Naive B cell (primary cell): ENCODE measurements around the gene UTS2B. TPM values are rescaled to one million over a fixed set of nuclear protein-coding genes. Genes with fewer than 3 reads are reported as not detected.

ENCODE experiments used
- ATAC-seq, 2 donors: fragments of 150-1000 bp; cut with Tn5 transposase; 2 replicates each; pipeline ENCODE4 v1.10.0; 2021; ENCODE audit warnings: low read depth in 2 of 2, mild to moderate bottlenecking in 2 of 2, moderate library complexity in 2 of 2
- DNase-seq: peaks from one replicate; pipeline ENCODE4 v3.0.0; 2022
- H3K27ac Mint-ChIP-seq, 6 donors: one replicate each; pipeline ENCODE4 v1.8.0; 2020 to 2022; ENCODE audit warnings: mild to moderate bottlenecking in 6 of 6, mixed read lengths in 6 of 6, moderate library complexity in 5 of 6, inconsistent platforms in 2 of 6
- H3K27me3 Mint-ChIP-seq, 3 donors: one replicate each; pipeline ENCODE4 v1.8.0; 2021 to 2022; ENCODE audit warnings: mixed read lengths in 3 of 3, mild to moderate bottlenecking in 1 of 3
- H3K36me3 Mint-ChIP-seq, 2 donors: one replicate each; pipeline ENCODE4 v1.8.0; 2020 to 2022; ENCODE audit warnings: mixed read lengths in 2 of 2, inconsistent platforms in 1 of 2, mild to moderate bottlenecking in 1 of 2
- H3K4me1 Mint-ChIP-seq, 3 donors: one replicate each; pipeline ENCODE4 v1.8.0; 2020 to 2022; ENCODE audit warnings: mixed read lengths in 3 of 3, inconsistent platforms in 1 of 3, mild to moderate bottlenecking in 1 of 3, moderate library complexity in 1 of 3
- H3K4me3 Mint-ChIP-seq, 8 donors: one replicate each; pipeline ENCODE4 v1.8.0; 2020 to 2022; ENCODE audit warnings: mild to moderate bottlenecking in 8 of 8, mixed read lengths in 8 of 8, moderate library complexity in 8 of 8, inconsistent platforms in 2 of 8
- H3K9me3 Mint-ChIP-seq, 7 donors: one replicate each; pipeline ENCODE4 v1.8.0; 2020 to 2022; ENCODE audit warnings: mixed read lengths in 7 of 7, mild to moderate bottlenecking in 5 of 7, inconsistent platforms in 2 of 7, moderate library complexity in 1 of 7
- polyA plus RNA-seq, 6 donors: library from polyadenylated mRNA; unstranded; fragments of 300-500 nt; fragmentation: Illumina TruSeq; gene quantifications; one replicate each; pipeline ENCODE4 v1.2.3, GENCODE V29; 2021; ENCODE audit warnings: low read depth in 6 of 6

UTS2B gene
- polyA plus RNA-seq, 6 donors from 2014 or later = 0.17 to 0.98 (median 0.67) TPM; not detected in 2

DNA sequence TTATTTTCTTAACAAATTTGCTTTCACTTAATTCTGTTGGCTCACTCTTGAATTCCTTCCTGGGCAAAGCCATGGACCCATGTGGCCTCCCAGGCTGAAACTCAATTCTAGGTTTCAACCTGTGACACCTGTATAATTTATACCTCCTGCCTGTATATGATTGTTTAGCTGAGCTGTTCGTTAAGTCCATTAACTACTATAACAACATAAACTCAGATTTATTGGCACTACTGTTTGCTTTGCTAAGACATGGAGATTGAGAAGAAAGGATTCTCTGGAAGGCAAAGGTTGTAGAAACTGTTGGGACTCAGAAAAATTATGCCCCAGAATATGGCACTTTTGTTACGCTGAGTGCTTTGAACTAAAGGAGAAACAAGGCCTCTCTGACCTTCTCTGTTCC, 27.9 kb downstream of the UTS2B start:
- Mint-ChIP-seq H3K27ac (peak overlapping the region in 3 of 6 donors; percentile 40 to 72 (median 56)), H3K36me3 (no peaks in the 10 kb centered on the region), H3K4me3 (peak overlapping the region in 5 of 8 donors; percentile 7 to 29 (median 17)), H3K9me3 (peaks cover 0 to 6% (median 2%) of the 10 kb centered on the region in 7 donors), H3K27me3 (no peaks in the 10 kb centered on the region), H3K4me1 (peaks cover 44 to 63% (median 57%) of the 10 kb centered on the region in 3 donors)
- DNase-seq (no peak), ATAC-seq (no peak)

DNA sequence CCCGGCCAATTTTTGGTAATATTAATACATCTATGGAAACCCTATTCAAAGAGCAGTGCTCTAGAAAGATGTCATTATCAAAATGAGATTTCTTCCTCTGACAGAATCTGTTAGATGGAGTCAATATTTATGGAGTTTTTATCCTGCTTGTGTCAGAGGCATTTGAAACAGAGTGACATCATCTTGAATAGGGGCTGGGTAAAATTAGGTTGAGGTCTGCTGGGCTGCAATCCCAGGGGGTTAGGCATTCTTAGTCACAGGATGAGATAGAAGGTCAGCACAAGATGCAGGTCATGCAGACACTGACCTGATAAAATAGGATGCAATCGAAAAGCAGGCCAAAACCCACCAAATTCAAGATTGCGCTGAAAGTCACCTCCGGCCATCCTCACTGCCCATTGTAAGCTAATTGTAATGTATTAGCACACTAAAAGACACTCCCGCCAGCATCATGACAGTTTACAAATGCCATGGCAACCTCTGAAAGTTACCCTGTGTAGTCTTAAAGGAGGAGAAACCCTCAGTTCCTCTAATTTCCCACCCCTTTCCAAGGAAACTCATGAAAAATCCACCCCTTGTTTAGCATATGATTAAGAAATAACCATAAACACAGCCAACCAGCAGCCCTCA, 28.4 kb downstream of the UTS2B start:
- no peak for DNase-seq
- peak overlapping the region in 5 of 6 donors; percentile 38 to 95 (median 72) for H3K27ac Mint-ChIP-seq
- H3K36me3 Mint-ChIP-seq = no peaks in the 10 kb centered on the region
- H3K27me3 Mint-ChIP-seq = no peaks in the 10 kb centered on the region
- H3K4me1 Mint-ChIP-seq = peaks cover 48 to 63% (median 62%) of the 10 kb centered on the region in 3 donors
- ATAC-seq = no peak
- H3K9me3 Mint-ChIP-seq = peaks cover 0 to 6% (median 2%) of the 10 kb centered on the region in 7 donors
- peak overlapping the region in 7 of 8 donors; percentile 13 to 57 (median 29) for H3K4me3 Mint-ChIP-seq

DNA sequence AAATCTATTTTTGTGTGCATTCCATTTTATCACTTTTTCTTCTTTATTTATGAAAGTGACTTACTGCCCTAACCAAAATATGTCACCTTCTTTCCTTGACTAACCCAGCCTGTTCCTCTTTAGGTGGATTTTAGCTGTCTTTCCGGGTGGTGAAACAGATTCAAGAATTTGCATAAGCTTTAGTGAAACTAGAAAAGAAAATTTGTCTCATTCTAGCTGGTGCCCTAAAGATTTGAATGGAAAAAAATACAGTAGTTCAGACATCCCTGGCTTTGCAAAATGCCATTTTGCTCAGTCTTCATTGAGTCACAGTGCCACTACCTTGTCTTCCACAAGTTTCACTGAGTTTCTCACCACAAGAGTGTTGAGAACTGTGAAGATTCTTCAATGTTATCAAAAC, 29.3 kb downstream of the UTS2B start:
- Mint-ChIP-seq H3K4me1 (peaks cover 48 to 63% (median 62%) of the 10 kb centered on the region in 3 donors), H3K27ac (peak overlapping the region; percentile 74 to 96 (median 89)), H3K4me3 (peak overlapping the region; percentile 23 to 82 (median 71)), H3K9me3 (peaks cover 0 to 6% (median 2%) of the 10 kb centered on the region in 7 donors), H3K27me3 (no peaks in the 10 kb centered on the region), H3K36me3 (no peaks in the 10 kb centered on the region)
- ATAC-seq (peak; percentile 83 to 84), DNase-seq (peak; percentile 69)

DNA sequence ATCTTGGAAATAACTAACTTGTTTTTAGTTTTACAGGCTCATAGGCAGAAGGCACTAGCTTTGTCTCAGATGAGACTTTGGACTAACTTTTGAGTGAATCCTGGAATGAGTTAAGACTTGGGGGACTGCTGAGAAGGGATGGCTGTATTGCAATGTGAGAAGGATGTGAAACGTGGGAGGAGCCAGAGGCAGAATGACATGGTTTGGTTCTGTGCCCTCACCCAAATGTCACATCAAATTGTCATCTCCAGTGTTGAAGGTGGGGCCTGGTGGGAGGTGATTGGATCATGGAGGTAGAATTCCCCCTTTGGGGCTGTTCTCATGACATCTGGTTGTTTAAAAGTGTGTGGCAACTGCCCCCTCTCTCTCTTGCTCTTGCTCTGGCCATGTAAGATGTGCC, 29.9 kb downstream of the UTS2B start:
- H3K9me3 Mint-ChIP-seq = peaks cover 0 to 6% (median 2%) of the 10 kb centered on the region in 7 donors
- H3K27me3 Mint-ChIP-seq = no peaks in the 10 kb centered on the region
- H3K36me3 Mint-ChIP-seq = no peaks in the 10 kb centered on the region
- peaks cover 48 to 60% (median 59%) of the 10 kb centered on the region in 3 donors for H3K4me1 Mint-ChIP-seq
- no peak for DNase-seq
- peak overlapping the region; percentile 74 to 96 (median 89) for H3K27ac Mint-ChIP-seq
- peak overlapping the region; percentile 23 to 82 (median 71) for H3K4me3 Mint-ChIP-seq
- peak; percentile 7 to 24 for ATAC-seq

DNA sequence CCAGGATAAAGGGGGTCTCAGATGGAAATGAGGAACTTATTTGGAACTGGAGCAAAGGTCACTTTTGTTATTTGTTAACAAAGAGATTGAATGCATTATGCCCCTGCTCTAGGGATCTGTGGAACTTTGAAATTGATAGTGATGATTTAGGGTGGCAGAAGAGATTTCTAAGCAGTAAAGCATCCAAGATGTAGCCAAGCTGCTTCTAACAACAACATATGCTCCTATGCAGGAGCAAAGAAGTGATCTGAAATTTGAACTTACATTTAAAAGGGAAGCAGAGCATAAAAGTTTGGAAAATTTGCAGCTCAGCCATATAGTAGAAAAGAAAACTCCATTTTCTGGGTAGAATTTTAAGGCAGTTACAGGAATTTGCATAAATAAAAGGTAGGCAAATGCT, 31.5 kb downstream of the UTS2B start:
- Mint-ChIP-seq H3K4me3 (peak overlapping the region in 6 of 8 donors; percentile 5 to 81 (median 42)), H3K27ac (peak overlapping the region in 3 of 6 donors; percentile 43 to 95 (median 76))

DNA sequence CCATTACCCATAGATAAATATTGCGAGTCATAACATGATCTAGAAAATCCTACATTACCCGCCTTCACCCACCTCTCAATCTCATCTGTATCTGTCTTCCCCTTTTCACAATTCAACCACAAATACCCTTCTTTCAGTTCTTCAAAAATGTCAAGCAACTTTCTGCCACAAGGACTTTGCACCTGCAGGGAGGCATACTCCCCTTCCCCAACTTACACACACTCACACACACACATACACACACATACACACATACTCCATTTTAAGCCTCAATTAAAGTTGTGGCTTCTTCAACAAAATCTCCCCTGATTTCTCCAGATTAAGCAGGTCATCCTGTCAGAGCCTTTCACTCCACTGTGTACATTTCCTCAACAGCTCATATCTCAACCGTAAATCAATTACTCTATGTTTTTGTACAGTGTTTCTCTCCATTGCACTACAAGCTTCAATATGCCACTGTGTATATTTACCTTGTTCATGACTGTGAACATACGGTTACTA, 34.2 kb downstream of the UTS2B start:
- Mint-ChIP-seq H3K36me3 (no peaks in the 10 kb centered on the region), H3K4me3 (no peak overlapping the region), H3K27me3 (no peaks in the 10 kb centered on the region), H3K4me1 (peaks cover 37 to 56% (median 38%) of the 10 kb centered on the region in 3 donors), H3K9me3 (peaks cover 0 to 6% (median 2%) of the 10 kb centered on the region in 7 donors), H3K27ac (no peak overlapping the region)
- peak; percentile 83 for DNase-seq
- peak; percentile 85 to 89 for ATAC-seq

More for the DNA sequence above, 31.5 kb downstream of the UTS2B start:
- Mint-ChIP-seq H3K4me1 (peaks cover 48 to 54% (median 49%) of the 10 kb centered on the region in 3 donors), H3K36me3 (no peaks in the 10 kb centered on the region), H3K9me3 (peaks cover 0 to 6% (median 2%) of the 10 kb centered on the region in 7 donors), H3K27me3 (no peaks in the 10 kb centered on the region)
- ATAC-seq = no peak
- no peak for DNase-seq

DNA sequence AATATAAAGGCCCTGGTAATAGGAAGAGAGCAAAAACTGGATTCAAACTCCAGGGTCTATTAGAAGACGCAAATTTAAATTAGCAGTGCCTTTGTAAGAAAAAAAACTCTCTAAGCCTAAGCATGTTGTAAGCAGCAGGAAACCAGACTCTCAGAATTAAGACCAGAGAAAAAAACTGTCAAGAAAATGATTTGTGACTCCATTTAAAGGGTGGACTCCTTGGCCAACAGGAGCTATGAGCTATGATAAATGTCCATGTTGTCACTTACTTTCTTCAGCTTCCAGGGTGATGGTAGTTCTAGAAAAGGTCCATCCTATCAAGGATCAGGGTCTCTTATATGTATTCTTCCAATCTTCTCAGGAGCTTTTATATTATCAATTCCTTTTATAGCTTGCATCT, 36.0 kb downstream of the UTS2B start:
- no peak for ATAC-seq
- peaks cover 30 to 54% (median 33%) of the 10 kb centered on the region in 3 donors for H3K4me1 Mint-ChIP-seq
- no peak for DNase-seq
- H3K9me3 Mint-ChIP-seq = no peaks in the 10 kb centered on the region
- H3K36me3 Mint-ChIP-seq = no peaks in the 10 kb centered on the region
- peak overlapping the region in 3 of 6 donors; percentile 17 to 44 (median 20) for H3K27ac Mint-ChIP-seq
- H3K4me3 Mint-ChIP-seq = peak overlapping the region in 3 of 8 donors; percentile 32 to 60 (median 34)
- H3K27me3 Mint-ChIP-seq = no peaks in the 10 kb centered on the region

DNA sequence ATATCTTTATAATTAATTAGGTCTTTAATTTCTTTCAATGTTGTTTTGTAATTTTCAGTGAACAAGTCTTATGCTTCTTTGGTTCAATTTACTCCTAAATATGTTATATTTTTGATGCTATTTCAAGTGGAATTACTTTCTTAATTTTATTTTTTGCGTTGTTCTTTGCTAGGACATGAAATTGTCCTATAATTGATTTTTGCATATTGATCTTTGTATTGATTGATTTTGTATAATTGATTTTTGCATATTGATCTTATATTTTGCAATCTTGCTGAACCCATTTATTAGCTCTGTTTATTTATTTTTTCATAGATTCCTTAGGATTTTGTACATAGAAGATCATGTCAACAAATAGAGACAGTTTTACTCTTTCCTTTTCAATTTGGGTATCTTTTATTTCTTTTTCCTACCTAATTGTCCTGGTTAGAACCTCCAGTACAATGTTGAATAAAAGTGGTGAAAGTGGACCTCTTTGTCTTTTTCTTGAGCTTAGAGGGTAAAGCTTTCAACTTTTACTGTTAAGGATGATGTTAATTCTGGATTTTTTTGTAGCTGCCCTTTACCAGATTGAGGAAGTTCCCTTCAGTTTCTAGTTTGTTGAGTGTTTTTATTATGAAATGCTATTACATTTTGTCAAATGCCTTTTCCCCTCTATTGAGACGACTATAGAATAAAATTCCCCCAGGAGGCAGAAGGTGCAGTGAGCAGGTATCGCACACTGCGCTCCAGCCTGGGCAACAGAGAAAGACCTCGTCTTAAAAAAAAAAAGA, 37.9 kb downstream of the UTS2B start:
- peak overlapping the region in 4 of 6 donors; percentile 53 to 81 (median 68) for H3K27ac Mint-ChIP-seq
- peak overlapping the region; percentile 9 to 85 (median 54) for H3K4me3 Mint-ChIP-seq
- no peaks in the 10 kb centered on the region for H3K9me3 Mint-ChIP-seq
- DNase-seq (no peak), ATAC-seq (no peak)
- no peaks in the 10 kb centered on the region for H3K27me3 Mint-ChIP-seq
- peaks cover 19 to 40% (median 21%) of the 10 kb centered on the region in 3 donors for H3K4me1 Mint-ChIP-seq
- H3K36me3 Mint-ChIP-seq = no peaks in the 10 kb centered on the region

DNA sequence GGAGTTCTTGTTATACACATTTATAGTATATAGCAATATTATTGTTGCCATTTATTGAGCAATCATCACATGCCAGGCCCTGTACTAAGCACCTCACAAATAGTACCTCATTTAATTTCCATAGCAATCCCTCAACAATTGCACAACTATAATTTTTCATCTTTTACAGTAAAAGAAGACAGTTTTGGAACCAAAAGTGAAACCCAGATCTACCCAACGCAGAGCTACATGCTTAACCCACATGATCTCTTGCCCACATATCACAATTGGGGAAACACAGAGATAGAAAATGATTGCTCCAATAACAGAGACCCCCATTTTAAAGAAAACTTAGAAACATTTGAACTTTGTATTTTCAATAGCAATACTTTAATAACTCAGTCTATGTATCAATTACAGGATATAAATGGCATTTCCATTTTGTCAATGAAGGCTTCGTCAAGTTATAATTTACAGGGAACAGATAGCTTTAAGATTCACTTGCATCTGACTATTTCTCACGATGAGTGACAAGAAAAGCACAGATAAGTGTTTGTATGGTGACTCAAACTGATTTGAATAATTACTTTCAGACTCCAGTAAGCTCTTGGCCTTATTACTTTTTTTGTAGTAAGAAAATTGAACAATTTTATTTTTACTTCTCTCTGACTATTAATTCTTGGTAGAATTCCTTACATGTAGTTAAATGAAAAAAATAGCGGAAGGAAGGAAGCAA, 39.9 kb downstream of the UTS2B start:
- Mint-ChIP-seq H3K4me1 (peaks cover 14 to 34% (median 21%) of the 10 kb centered on the region in 3 donors), H3K27me3 (no peaks in the 10 kb centered on the region), H3K9me3 (no peaks in the 10 kb centered on the region), H3K27ac (peak overlapping the region; percentile 80 to 92 (median 88)), H3K4me3 (peak overlapping the region; percentile 26 to 82 (median 78)), H3K36me3 (no peaks in the 10 kb centered on the region)
- DNase-seq = peak; percentile 42
- peak; percentile 91 to 95 for ATAC-seq

DNA sequence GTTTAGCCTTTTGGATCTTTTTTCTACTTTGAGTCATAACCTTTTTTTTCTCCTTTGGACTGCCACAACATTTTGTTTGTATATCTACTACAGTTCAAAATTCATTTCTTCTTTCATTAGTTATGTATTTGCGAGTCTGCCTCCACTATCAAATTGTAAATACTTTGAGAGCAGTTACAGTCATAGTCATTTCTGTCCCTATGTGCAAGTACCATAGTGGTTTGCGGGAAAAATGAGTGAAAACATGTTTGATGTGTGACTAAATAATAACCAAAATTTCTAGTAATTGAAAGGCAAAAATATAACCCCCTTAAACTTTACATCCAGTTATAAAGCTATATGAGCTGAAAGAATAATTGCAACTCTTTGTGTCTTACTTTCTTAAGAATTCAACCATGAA, 46.9 kb downstream of the UTS2B start:
- Mint-ChIP-seq H3K27ac (no peak overlapping the region), H3K4me1 (peaks cover 0 to 3% (median 0%) of the 10 kb centered on the region in 3 donors), H3K27me3 (no peaks in the 10 kb centered on the region), H3K4me3 (no peak overlapping the region), H3K9me3 (peaks cover 0 to 2% (median 0%) of the 10 kb centered on the region in 7 donors), H3K36me3 (no peaks in the 10 kb centered on the region)
- ATAC-seq (no peak), DNase-seq (no peak)

DNA sequence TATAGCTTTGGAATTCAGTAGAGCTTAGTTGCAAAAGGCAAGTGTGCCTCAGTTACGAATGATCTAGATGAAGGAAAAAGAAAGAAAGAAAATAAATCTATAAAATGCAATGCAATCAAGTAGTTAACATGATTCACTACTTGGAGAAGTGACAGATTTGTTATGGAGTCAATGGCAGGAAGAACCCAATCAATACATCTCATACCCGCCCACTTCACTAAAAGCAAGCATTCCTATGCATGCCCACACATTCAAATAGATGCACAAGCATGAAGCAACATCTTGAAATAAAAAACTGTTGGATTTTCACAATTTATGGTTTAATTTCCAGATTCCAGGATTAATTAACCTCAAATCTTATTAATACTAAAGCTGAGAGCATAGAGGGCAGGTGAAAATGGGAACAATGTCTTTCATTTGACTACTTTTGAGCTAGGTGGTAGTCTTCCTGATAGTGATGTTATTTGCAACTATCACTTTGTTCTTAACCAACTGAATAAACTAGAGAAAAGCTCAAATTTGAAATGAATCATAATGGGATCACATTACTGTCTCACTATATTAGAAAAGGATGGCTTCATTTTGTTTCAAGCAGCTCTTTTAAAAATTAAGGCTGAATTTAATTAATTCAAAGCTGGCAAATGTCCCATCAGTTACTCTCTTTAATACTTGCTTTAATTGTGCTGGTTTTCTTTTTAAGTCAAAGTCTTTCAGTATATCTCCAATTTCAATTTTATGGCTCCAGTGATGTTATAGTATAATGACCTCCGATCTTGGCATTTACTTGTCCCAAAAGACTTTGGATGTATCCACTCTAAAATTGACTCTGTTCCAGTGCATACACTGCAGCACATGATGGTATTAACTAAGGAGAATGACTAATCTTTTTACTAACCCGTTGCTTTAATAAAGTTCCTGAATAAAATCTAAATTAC, 47.8 kb downstream of the UTS2B start:
- H3K4me1 Mint-ChIP-seq = peaks cover 0 to 3% (median 0%) of the 10 kb centered on the region in 3 donors
- no peak for DNase-seq

DNA sequence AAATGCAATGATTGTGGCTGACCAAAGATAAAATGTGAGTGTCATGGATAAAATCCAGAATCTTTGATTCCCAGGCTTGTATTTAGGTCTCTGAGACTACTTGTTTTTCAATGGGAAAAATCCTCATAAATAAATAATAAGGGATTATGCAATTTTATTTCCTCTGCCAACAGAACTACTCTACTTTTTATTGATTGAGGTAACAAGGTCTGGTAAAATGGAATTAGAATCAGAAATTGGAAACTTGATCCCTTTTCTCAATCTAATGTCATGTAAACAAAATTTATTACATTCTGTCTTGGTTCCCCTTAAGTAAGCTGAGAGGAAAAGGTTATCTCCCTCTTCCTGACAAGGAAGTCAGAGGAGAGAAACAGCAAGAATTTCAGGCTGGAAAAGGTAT, 49.4 kb downstream of the UTS2B start:
- Mint-ChIP-seq H3K27me3 (no peaks in the 10 kb centered on the region), H3K36me3 (no peaks in the 10 kb centered on the region), H3K27ac (no peak overlapping the region), H3K4me1 (peaks cover 0 to 3% (median 0%) of the 10 kb centered on the region in 3 donors), H3K9me3 (peaks cover 0 to 2% (median 0%) of the 10 kb centered on the region in 7 donors), H3K4me3 (no peak overlapping the region)
- DNase-seq (no peak), ATAC-seq (no peak)

More for the DNA sequence above, 47.8 kb downstream of the UTS2B start:
- H3K27me3 Mint-ChIP-seq = no peaks in the 10 kb centered on the region
- ATAC-seq = no peak
- peaks cover 0 to 2% (median 0%) of the 10 kb centered on the region in 7 donors for H3K9me3 Mint-ChIP-seq
- no peak overlapping the region for H3K27ac Mint-ChIP-seq
- H3K4me3 Mint-ChIP-seq = no peak overlapping the region
- no peaks in the 10 kb centered on the region for H3K36me3 Mint-ChIP-seq
